ENCODE results near the gene CDC42BPB. TPM values are rescaled to one million over a fixed set of nuclear protein-coding genes. Genes with fewer than 3 reads are reported as not detected.
"Not testable (repeated sequence)": the region's sequence is repeated elsewhere in the genome, so short reads cannot be mapped to it uniquely, and the experiment has no call there.

Gene CDC42BPB
- total RNA-seq, 1 donor from 2014 or later, result 105 TPM

DNA sequence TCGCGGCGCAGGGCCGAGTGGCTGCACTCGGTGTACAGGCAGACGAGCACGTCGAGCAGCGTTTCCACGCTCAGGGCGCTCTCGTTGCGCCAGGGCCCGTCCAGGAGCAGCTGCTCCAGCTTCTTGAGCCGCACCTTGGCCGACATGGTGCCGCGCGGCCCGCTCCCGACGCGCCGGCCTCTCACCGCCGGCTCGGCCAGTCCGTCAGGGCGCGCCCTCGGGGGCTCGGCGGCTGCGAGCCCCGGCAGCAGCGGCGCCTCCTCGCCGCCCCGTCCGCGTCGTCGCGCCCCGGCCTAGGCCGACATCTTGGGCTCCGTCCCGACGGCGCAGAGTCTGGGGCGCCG lies 349 bp downstream of the CDC42BPB start:
- peak overlapping the region; percentile 86 to 99 for H3K4me3 ChIP-seq
- no peak for DNase-seq (ENCODE audit: extremely low spot score in 2 of 2)
- intact Hi-C loops (cut with DNase I), result loop anchor here (10.0 kb wide), 1 partner anchor 82 kb away; no protein-coding TSS in a partner anchor
- no peaks in the 10 kb centered on the region for H3K36me3 ChIP-seq
- H3K27ac ChIP-seq, result peak overlapping the region; percentile 87
- TF ChIP-seq POLR2AphosphoS5 (IDR thresholded peaks at IDR 0.05; ENCODE audit: insufficient read depth in 1 of 2, low read depth in 1 of 2) (no peak), POLR2A (IDR thresholded peaks at IDR 0.05) (no peak)
- TF ChIP-seq, protein P1, sequence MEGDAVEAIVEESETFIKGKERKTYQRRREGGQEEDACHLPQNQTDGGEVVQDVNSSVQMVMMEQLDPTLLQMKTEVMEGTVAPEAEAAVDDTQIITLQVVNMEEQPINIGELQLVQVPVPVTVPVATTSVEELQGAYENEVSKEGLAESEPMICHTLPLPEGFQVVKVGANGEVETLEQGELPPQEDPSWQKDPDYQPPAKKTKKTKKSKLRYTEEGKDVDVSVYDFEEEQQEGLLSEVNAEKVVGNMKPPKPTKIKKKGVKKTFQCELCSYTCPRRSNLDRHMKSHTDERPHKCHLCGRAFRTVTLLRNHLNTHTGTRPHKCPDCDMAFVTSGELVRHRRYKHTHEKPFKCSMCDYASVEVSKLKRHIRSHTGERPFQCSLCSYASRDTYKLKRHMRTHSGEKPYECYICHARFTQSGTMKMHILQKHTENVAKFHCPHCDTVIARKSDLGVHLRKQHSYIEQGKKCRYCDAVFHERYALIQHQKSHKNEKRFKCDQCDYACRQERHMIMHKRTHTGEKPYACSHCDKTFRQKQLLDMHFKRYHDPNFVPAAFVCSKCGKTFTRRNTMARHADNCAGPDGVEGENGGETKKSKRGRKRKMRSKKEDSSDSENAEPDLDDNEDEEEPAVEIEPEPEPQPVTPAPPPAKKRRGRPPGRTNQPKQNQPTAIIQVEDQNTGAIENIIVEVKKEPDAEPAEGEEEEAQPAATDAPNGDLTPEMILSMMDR (IDR thresholded peaks at IDR 0.05), result no peak
- H3K4me1 ChIP-seq, result peaks cover 52% of the 10 kb centered on the region
- no peaks in the 10 kb centered on the region for H3K9me3 ChIP-seq
- H3K27me3 ChIP-seq, result no peaks in the 10 kb centered on the region

DNA sequence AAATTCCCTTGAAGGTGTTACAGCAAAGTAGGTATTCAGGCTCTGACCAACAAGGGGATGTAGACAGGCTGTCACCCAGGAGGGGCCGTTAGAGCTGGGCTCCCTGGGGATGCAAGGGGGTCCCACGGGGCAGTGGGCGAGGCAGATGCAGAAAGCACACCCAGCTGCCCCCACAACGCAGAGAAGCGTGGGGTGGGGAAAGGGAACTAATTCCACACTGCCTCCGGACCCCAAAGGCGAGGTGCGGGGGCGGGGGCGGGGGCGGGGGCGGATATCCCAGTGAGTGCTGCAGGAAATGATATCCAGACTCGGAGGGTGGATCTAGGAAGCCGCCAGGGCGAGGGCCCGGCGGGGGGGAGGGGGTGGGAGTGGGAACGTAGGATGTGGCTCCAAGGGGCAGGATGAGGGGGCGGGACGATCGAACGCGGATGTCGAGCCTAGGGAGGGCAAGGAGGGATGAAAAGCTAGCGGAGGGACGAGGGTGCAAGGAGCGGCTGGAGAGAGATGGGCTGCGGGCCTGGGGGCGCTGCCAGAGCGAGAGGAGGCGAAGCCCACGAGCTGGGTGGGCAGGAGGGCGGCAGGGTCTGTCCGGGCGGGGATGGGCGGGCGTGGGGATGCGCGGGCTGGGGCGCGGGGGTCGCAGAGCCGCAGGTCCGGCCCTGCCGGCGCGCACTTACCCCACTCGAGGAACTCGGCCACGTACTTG lies 874 bp downstream of the CDC42BPB start:
- Histone ChIP-seq H3K36me3 (no peaks in the 10 kb centered on the region), H3K27ac (peak overlapping the region; percentile 87), H3K4me1 (peaks cover 54% of the 10 kb centered on the region), H3K4me3 (peak overlapping the region; percentile 86 to 99), H3K27me3 (no peaks in the 10 kb centered on the region), H3K9me3 (no peaks in the 10 kb centered on the region)
- DNase-seq (ENCODE audit: extremely low spot score in 2 of 2), result no peak
- TF ChIP-seq, protein P1 (IDR thresholded peaks at IDR 0.05), result no peak
- TF ChIP-seq POLR2A (IDR thresholded peaks at IDR 0.05), result no peak
- TF ChIP-seq POLR2AphosphoS5 (IDR thresholded peaks at IDR 0.05; ENCODE audit: insufficient read depth in 1 of 2, low read depth in 1 of 2), result no peak
- intact Hi-C loops (cut with DNase I), result loop anchor here (10.0 kb wide), 1 partner anchor 82 kb away; no protein-coding TSS in a partner anchor

DNA sequence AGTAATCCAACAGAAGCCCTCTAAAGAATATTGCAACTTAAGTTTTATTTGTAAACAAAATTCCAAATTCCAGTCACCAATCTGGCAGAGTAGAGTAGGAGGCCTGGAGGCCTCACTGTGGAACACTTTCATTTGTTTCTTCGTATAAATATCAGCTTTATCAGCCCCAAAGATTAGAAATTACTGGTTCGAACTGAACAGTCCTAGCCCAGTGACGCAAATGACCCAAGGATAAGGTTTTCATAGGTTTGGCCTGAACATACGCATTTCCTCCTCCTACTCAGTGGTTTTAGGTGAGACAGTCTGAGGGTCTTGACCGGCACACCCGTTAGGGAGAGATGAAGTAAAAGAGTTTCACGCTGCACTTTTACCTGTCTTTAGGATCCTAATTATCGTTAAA lies 1.7 kb downstream of the CDC42BPB start:
- no peaks in the 10 kb centered on the region for H3K9me3 ChIP-seq
- H3K4me1 ChIP-seq, result peaks cover 62% of the 10 kb centered on the region
- no peaks in the 10 kb centered on the region for H3K36me3 ChIP-seq
- TF ChIP-seq POLR2A (IDR thresholded peaks at IDR 0.05), result no peak
- TF ChIP-seq, protein P1 (IDR thresholded peaks at IDR 0.05), result no peak
- no peak for TF ChIP-seq POLR2AphosphoS5 (IDR thresholded peaks at IDR 0.05; ENCODE audit: insufficient read depth in 1 of 2, low read depth in 1 of 2)
- no peak for DNase-seq (ENCODE audit: extremely low spot score in 2 of 2)
- peak overlapping the region; percentile 86 to 99 for H3K4me3 ChIP-seq
- intact Hi-C loops (cut with DNase I), result loop anchor here (10.0 kb wide), 1 partner anchor 81 kb away; no protein-coding TSS in a partner anchor
- no peaks in the 10 kb centered on the region for H3K27me3 ChIP-seq
- H3K27ac ChIP-seq, result peak overlapping the region; percentile 87

DNA sequence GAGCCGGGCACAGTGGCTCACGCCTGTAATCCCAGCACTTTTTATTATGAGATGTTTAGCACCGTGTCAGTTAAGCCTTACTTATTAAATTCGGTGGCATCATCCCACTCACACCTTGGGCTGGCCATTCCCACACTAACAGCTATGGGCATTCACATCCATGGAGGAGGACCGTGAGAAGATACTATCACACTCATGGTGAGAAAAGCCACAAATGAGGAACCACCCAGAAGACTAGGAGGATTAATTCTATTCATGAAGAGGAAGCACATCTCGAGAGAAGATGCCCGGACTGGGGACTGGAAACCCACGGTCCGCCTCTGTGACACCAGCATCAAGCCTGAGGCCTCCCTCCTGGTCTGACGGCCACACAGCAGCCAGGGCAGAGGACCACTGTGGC lies 4.9 kb downstream of the CDC42BPB start:
- H3K27ac ChIP-seq, result no peak overlapping the region
- H3K4me1 ChIP-seq, result peaks cover 37% of the 10 kb centered on the region
- intact Hi-C loops (cut with DNase I), result loop anchor here (5.0 to 10.0 kb wide), 2 partner anchors 78 to 275 kb away; partner anchors contain the start of gene TRAF3
- DNase-seq (ENCODE audit: extremely low spot score in 2 of 2), result no peak
- H3K27me3 ChIP-seq, result no peaks in the 10 kb centered on the region
- TF ChIP-seq, protein P1 (IDR thresholded peaks at IDR 0.05), result no peak
- TF ChIP-seq POLR2AphosphoS5 (IDR thresholded peaks at IDR 0.05; ENCODE audit: insufficient read depth in 1 of 2, low read depth in 1 of 2) (no peak), POLR2A (IDR thresholded peaks at IDR 0.05) (no peak)
- H3K9me3 ChIP-seq, result no peaks in the 10 kb centered on the region
- H3K36me3 ChIP-seq, result no peaks in the 10 kb centered on the region
- no peak overlapping the region for H3K4me3 ChIP-seq

DNA sequence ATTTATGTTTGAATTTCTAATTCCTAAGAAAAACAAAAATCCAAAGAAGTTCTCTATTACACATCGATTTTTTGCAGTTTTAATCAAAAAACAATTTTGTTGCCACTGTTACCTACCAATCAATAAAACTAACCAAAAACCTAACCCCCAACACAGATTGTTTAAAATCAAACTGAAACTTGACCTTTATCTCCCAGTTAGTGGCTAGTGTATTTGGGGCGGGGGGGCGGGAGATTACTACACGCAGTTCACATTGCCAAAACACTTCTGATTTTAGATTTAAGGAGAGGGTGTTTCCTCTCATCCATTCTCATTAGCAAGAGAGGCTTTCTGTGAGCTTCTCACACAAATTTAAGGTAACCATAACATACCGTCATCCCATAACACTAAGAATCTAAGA lies 6.4 kb downstream of the CDC42BPB start:
- no peaks in the 10 kb centered on the region for H3K9me3 ChIP-seq
- no peaks in the 10 kb centered on the region for H3K27me3 ChIP-seq
- H3K4me1 ChIP-seq, result peaks cover 42% of the 10 kb centered on the region
- intact Hi-C loops (cut with DNase I), result loop anchor here (5.0 to 10.0 kb wide), 2 partner anchors 76 to 274 kb away; partner anchors contain the start of gene TRAF3
- no peak overlapping the region for H3K27ac ChIP-seq
- H3K4me3 ChIP-seq, result no peak overlapping the region
- DNase-seq (ENCODE audit: extremely low spot score in 2 of 2), result no peak
- TF ChIP-seq, protein P1 (IDR thresholded peaks at IDR 0.05), result no peak
- TF ChIP-seq POLR2A (IDR thresholded peaks at IDR 0.05) (no peak), POLR2AphosphoS5 (IDR thresholded peaks at IDR 0.05; ENCODE audit: insufficient read depth in 1 of 2, low read depth in 1 of 2) (no peak)
- no peaks in the 10 kb centered on the region for H3K36me3 ChIP-seq

DNA sequence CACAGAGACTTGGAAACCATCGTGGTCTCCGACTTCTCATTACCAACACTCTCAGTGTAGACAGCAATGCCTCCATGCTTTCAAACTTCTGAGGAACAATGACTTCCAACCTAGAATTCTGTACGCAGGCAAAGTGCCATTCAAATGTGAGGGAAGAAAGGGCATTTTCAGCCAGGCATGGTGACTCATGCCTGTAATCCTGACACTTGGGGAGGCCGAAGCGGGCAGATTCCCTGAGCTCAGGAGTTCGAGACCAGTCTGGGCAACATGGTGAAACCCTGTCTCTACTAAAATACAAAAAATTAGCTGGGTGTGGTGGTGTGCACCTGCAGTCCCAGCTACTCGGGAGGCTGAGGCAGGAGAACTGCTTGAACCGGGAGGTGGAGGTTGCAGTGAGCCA lies 9.9 kb downstream of the CDC42BPB start:
- DNase-seq (ENCODE audit: extremely low spot score in 2 of 2); H3K4me3 ChIP-seq; H3K9me3 ChIP-seq; H3K36me3 ChIP-seq; H3K27ac ChIP-seq; intact Hi-C loops (cut with DNase I); H3K27me3 ChIP-seq: not testable (repeated sequence)
- peaks cover 39% of the 10 kb centered on the region for H3K4me1 ChIP-seq

All from vagina (tissue), 2 donors.